ENCODE results near the gene DOK4. TPM values are rescaled to one million over a fixed set of nuclear protein-coding genes. Genes with fewer than 3 reads are reported as not detected.

The DOK4 gene
- total and polyA plus RNA-seq, 2 of the 8 experiments (the other 6 are each of a cell fraction or from before 2014, with no cell fraction given), result 24.0 to 28.9 TPM

- ChIA-PET CTCF (ENCODE audit: partially characterized antibody) (interaction anchor here (0.8 to 11.9 kb wide), 19 partner anchors 9 to 396 kb away, joined by 3 to 144 read pairs (median 4); no protein-coding TSS in a partner anchor), POLR2A (ENCODE audit: partially characterized antibody) (interaction anchor here (0.8 to 4.2 kb wide), 13 partner anchors 9 to 163 kb away, joined by 3 to 30 read pairs (median 4); partner anchors contain the start of genes CIAPIN1, COQ9 and DOK4)
- Histone ChIP-seq H3K79me1 (ENCODE audit: low read depth, low read length) (peaks cover 11% of the 10 kb centered on the region), H2BK12ac (ENCODE audit: low read depth, low read length) (no peak overlapping the region), H2AK5ac (ENCODE audit: low read depth, low read length) (no peak overlapping the region), H3K4me1 (replicated peaks in 1 of 4; ENCODE audit: control insufficient read depth in 3 of 4, insufficient read depth in 4 of 4, low read length in 3 of 4) (no peaks in the 10 kb centered on the region; a peak in 2 of 7 replicates), H3K36me3 (ENCODE audit: control insufficient read depth in 2 of 4, insufficient read depth in 4 of 4, low read length in 3 of 4) (peaks cover 7 to 50% (median 35%) of the 10 kb centered on the region in 4 experiments), H3K4me3 (ENCODE audit: extremely low read depth in 1 of 4, insufficient read depth in 2 of 4, low read depth in 3 of 4, low read length in 4 of 4) (peak overlapping the region; percentile 93 to 97 (median 96)), H4K8ac (ENCODE audit: extremely low read depth, insufficient read depth, low read length) (0 out of 2 replicates have a peak overlapping the region, but pooled peaks have one; percentile 7), H3K79me2 (ENCODE audit: control insufficient read depth in 1 of 2, insufficient read depth in 2 of 2, low read length in 2 of 2) (peaks cover 4 to 26% of the 10 kb centered on the region in 2 experiments; a peak in 3 of 4 replicates), H4K5ac (ENCODE audit: insufficient read length, low read depth, low read length) (peak overlapping the region; percentile 23), H2BK15ac (ENCODE audit: low read length) (no peak overlapping the region), H4K20me1 (replicated peaks in 1 of 2; ENCODE audit: control insufficient read depth in 1 of 2, insufficient read depth in 2 of 2, low read length in 2 of 2) (peaks cover 0 to 9% of the 10 kb centered on the region in 2 experiments), H2BK20ac (ENCODE audit: low read length) (no peak overlapping the region), H3K23ac (ENCODE audit: insufficient read length) (no peak overlapping the region), H4K91ac (replicated peaks; ENCODE audit: insufficient read length, low read length) (no peak overlapping the region), H3K9ac (replicated peaks in 1 of 4; ENCODE audit: extremely low read depth in 1 of 4, low read depth in 3 of 4, low read length in 3 of 4) (peak overlapping the region; percentile 58 to 77 (median 72)), H3K27me3 (replicated peaks in 1 of 4; ENCODE audit: control insufficient read depth in 3 of 4, extremely low read depth in 1 of 4, insufficient read depth in 3 of 4, low read length in 3 of 4) (no peaks in the 10 kb centered on the region), H3K56ac (replicated peaks; ENCODE audit: insufficient read length, low read depth, low read length) (no peak overlapping the region), H3K18ac (ENCODE audit: extremely low read depth, low read length) (no peak overlapping the region), H2BK120ac (replicated peaks; ENCODE audit: low read depth, low read length) (no peak overlapping the region), H3K4me2 (ENCODE audit: insufficient read depth in 1 of 2, low read depth in 2 of 2, low read length in 2 of 2) (peak overlapping the region; percentile 88 to 96), H2BK5ac (ENCODE audit: low read depth, low read length) (no peak overlapping the region), H3K4ac (replicated peaks; ENCODE audit: insufficient read length, low read depth, low read length) (no peak overlapping the region), H3K9me3 (ENCODE audit: insufficient read depth in 2 of 2, low read depth in 1 of 2, low read length in 1 of 2) (no peaks in the 10 kb centered on the region), H3K27ac (ENCODE audit: low read depth, low read length) (no peak overlapping the region), H2AFZ (ENCODE audit: low read length) (no peak overlapping the region), H3K23me2 (ENCODE audit: low read depth, low read length) (peaks cover 5% of the 10 kb centered on the region), H3K14ac (ENCODE audit: insufficient read length) (no peak overlapping the region)
- DNase-seq (ENCODE audit: low read depth in 1 of 2, low spot score in 2 of 2) (no peak), FAIRE-seq (no peak)
- 2% methylated on average over 13 of the region's 16 CpGs; no CpG with 5 or more reads in 1 of the 2 experiments for WGBS, 2 experiments (ENCODE audit: extremely low coverage in 1 of 2, insufficient coverage in 1 of 2, insufficient read length in 1 of 2, insufficient replicate concordance in 2 of 2, low coverage in 1 of 2, low lambda C conversion rate in 2 of 2, missing lambda C conversion rate in 1 of 2)
- peak; percentile 15 for TF ChIP-seq SAP30 (IDR thresholded peaks at IDR 0.05; ENCODE audit: insufficient read depth, insufficient replicate concordance, low read length)
- no peak for TF ChIP-seq ATF2 (IDR thresholded peaks at IDR 0.05; ENCODE audit: low read length)
- 0 out of 2 replicates have a peak, but pooled peaks have one; percentile 2 for TF ChIP-seq RBBP5 (IDR thresholded peaks at IDR 0.05; ENCODE audit: borderline replicate concordance, low read depth, low read length)
These were observed 23.3 kb downstream of the DOK4 start for GRCh38 chr16:57462978-57463362.

Measured in H1 (cell line).